Left ventricle myocardium inferior (tissue), 1 donor: Measurements from ENCODE around the gene AFDN. TPM values are rescaled to one million over a fixed set of nuclear protein-coding genes. Genes with fewer than 3 reads are reported as not detected.

Experiments used
- DNase-seq: peaks from one replicate; pipeline ENCODE4 v3.0.0-alpha.2; 2020
- H3K27ac ChIP-seq: fragments of 200-600 bp; replicated peaks from 2 replicates; pipeline ENCODE4 v1.8.0; 2021
- H3K27me3 ChIP-seq: fragments of 200-600 bp; 2 replicates; pipeline ENCODE4 v1.8.0; 2021; ENCODE audit warnings: low read depth
- H3K36me3 ChIP-seq: fragments of 200-600 bp; 2 replicates; pipeline ENCODE4 v1.8.0; 2021
- H3K4me1 ChIP-seq: fragments of 200-600 bp; 2 replicates; pipeline ENCODE4 v1.8.0; 2021
- H3K4me3 ChIP-seq: fragments of 200-600 bp; 2 replicates; pipeline ENCODE4 v1.8.0; 2021; ENCODE audit warnings: mild to moderate bottlenecking, moderate library complexity
- H3K9me3 ChIP-seq: fragments of 200-600 bp; replicated peaks from 2 replicates; pipeline ENCODE4 v1.8.0; 2021
- intact Hi-C: fragments of 100-400 bp; cut with micrococcal nuclease; formaldehyde crosslinking; loops from one replicate; pipeline ENCODE4 v1.11.0; 2022
- total RNA-seq: library from RNA; stranded (reverse); fragmentation: NEBNext Ultra II Directional; extraction: Animal tissue kit (Norgen Biotek cat#: 25700); gene quantifications from one replicate; pipeline ENCODE4 v1.2.1, GENCODE V29; 2021
- TF ChIP-seq, protein P1 (sequence below): fragments of 200-600 bp; IDR thresholded peaks from 2 replicates; pipeline ENCODE4 v1.8.0; 2021; ENCODE audit warnings: antibody characterized with exemption, mild to moderate bottlenecking, borderline replicate concordance
- donor health status: DM: no; HTN: yes; CAD: no; lungs with severe emphysema.

Gene AFDN
- total RNA-seq, 1 donor from 2014 or later: 54.9 TPM

DNA sequence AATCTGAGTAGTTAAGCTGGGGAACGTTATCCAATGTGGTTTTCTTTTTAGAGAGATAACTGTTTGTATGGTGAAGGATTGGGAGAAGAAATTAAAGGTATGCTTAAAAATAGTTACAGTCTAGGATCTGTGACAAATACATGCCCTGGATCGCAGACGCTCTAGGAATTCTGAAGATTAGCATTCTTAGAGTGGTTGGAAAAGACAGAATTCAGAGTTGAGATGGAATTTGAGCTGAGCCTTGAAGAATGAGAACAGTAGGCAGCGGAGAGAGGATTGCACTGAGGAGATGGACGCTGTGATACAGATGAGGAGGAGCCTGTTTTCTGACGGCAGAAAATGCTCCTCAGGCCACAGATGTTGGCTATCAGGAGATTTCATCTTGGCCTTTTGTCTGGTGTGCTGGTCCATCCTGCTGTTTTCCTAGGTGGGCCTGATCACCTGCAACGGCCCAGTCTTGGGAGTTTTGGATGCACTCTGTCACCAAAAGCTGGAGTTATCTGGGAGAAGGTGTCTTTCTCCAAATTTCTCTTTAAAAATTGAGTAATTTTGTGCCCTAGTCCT, 122.5 kb downstream of the AFDN start:
- no peak for DNase-seq
- H3K27ac ChIP-seq: peak overlapping the region; percentile 34
- peaks cover 92% of the 10 kb centered on the region for H3K36me3 ChIP-seq
- no peaks in the 10 kb centered on the region for H3K27me3 ChIP-seq
- intact Hi-C loops: no loop called here
- TF ChIP-seq, protein P1, sequence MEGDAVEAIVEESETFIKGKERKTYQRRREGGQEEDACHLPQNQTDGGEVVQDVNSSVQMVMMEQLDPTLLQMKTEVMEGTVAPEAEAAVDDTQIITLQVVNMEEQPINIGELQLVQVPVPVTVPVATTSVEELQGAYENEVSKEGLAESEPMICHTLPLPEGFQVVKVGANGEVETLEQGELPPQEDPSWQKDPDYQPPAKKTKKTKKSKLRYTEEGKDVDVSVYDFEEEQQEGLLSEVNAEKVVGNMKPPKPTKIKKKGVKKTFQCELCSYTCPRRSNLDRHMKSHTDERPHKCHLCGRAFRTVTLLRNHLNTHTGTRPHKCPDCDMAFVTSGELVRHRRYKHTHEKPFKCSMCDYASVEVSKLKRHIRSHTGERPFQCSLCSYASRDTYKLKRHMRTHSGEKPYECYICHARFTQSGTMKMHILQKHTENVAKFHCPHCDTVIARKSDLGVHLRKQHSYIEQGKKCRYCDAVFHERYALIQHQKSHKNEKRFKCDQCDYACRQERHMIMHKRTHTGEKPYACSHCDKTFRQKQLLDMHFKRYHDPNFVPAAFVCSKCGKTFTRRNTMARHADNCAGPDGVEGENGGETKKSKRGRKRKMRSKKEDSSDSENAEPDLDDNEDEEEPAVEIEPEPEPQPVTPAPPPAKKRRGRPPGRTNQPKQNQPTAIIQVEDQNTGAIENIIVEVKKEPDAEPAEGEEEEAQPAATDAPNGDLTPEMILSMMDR: no peak
- H3K4me3 ChIP-seq: no peak overlapping the region
- no peaks in the 10 kb centered on the region for H3K9me3 ChIP-seq
- peaks cover 24% of the 10 kb centered on the region for H3K4me1 ChIP-seq

DNA sequence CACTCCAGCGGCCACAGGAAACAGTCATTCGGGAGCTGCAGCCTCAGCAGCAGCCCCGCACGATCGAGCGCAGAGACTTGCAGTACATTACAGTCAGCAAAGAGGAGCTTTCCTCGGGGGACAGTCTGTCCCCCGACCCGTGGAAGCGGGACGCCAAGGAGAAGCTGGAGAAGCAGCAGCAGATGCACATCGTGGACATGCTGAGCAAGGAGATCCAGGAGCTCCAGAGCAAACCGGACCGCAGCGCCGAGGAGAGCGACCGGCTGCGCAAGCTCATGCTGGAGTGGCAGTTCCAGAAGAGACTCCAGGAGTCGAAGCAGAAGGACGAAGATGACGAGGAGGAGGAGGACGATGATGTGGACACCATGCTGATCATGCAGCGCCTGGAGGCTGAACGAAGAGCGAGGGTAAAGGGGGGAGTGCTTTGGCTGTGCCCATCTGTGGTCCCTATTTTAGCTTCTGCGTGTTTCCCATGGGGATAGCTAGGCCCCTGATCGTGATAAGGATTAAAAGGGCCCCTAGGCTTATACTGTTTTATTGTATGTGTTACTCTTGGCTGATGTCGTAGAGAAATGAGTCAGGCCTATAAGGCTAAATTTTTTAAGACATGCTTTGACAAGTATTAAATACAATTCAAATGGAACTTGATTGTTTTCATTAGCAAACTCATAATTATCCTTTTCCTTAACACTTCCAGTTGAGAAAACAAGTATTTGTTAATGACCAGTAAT, 125.2 kb downstream of the AFDN start:
- no peak for DNase-seq
- H3K27me3 ChIP-seq: no peaks in the 10 kb centered on the region
- no peak overlapping the region for H3K27ac ChIP-seq
- no peaks in the 10 kb centered on the region for H3K9me3 ChIP-seq
- H3K4me3 ChIP-seq: no peak overlapping the region
- peaks cover 45% of the 10 kb centered on the region for H3K4me1 ChIP-seq
- TF ChIP-seq, protein P1: no peak
- intact Hi-C loops: no loop called here
- H3K36me3 ChIP-seq: peaks cover 86% of the 10 kb centered on the region

GRCh38 chr6:167952512-167952859, 125.8 kb downstream of the AFDN start:
- Histone ChIP-seq H3K27ac (no peak overlapping the region), H3K4me3 (no peak overlapping the region), H3K4me1 (peaks cover 51% of the 10 kb centered on the region), H3K36me3 (peaks cover 87% of the 10 kb centered on the region), H3K27me3 (no peaks in the 10 kb centered on the region), H3K9me3 (no peaks in the 10 kb centered on the region)
- intact Hi-C loops: no loop called here
- TF ChIP-seq, protein P1: no peak
- DNase-seq: no peak

- DNase-seq: no peak
- peak overlapping the region; percentile 4 for H3K27ac ChIP-seq
- TF ChIP-seq, protein P1: no peak
- peaks cover 78% of the 10 kb centered on the region for H3K36me3 ChIP-seq
- H3K27me3 ChIP-seq: no peaks in the 10 kb centered on the region
- no peaks in the 10 kb centered on the region for H3K9me3 ChIP-seq
- peaks cover 61% of the 10 kb centered on the region for H3K4me1 ChIP-seq
- H3K4me3 ChIP-seq: no peak overlapping the region
- intact Hi-C loops: no loop called here
Observed at GRCh38 chr6:167953551-167953950, 126.8 kb downstream of the AFDN start.

- peaks cover 63% of the 10 kb centered on the region for H3K4me1 ChIP-seq
- H3K4me3 ChIP-seq: no peak overlapping the region
- no peak for DNase-seq
- TF ChIP-seq, protein P1: no peak
- peaks cover 72% of the 10 kb centered on the region for H3K36me3 ChIP-seq
- H3K27ac ChIP-seq: peak overlapping the region; percentile 4
- intact Hi-C loops: no loop called here
- H3K9me3 ChIP-seq: no peaks in the 10 kb centered on the region
- no peaks in the 10 kb centered on the region for H3K27me3 ChIP-seq
Observed at GRCh38 chr6:167954151-167954550, 127.4 kb downstream of the AFDN start.
